Measurements from ENCODE around the gene RTN4IP1. TPM values are rescaled to one million over a fixed set of nuclear protein-coding genes. Genes with fewer than 3 reads are reported as not detected.
"Not testable (repeated sequence)": the region's sequence is repeated elsewhere in the genome, so short reads cannot be mapped to it uniquely, and the experiment has no call there.

RTN4IP1 gene
- total and polyA plus RNA-seq, 8 donors: 1.5 to 3.7 (median 2.1) TPM

- FAIRE-seq: no peak
- no peaks in the 10 kb centered on the region for H3K4me1 ChIP-seq
- no peak for TF ChIP-seq CTCF (IDR thresholded peaks at IDR 0.05)
- intact Hi-C loops (cut with DNase I): no loop called here
- peaks cover 0 to under 1% (median 0%) of the 10 kb centered on the region in 3 donors for H3K36me3 ChIP-seq
- no peak overlapping the region for H3K27ac ChIP-seq
- H3K9me3 ChIP-seq: no peaks in the 10 kb centered on the region
- H3K27me3 ChIP-seq: no peaks in the 10 kb centered on the region
- DNase-seq: no peak
- WGBS, 2 donors: 60 to 67% methylated on average over 5 of the region's 5 CpGs
- no peak for ATAC-seq
- no peak overlapping the region for H3K4me3 ChIP-seq
These were observed 73.5 kb downstream of the RTN4IP1 start for GRCh38 chr6:106555767-106556166.

GRCh38 chr6:106553440-106553839 lies 75.9 kb downstream of the RTN4IP1 start:
- H3K9me3 ChIP-seq: no peaks in the 10 kb centered on the region
- intact Hi-C loops (cut with DNase I): no loop called here
- no peak for FAIRE-seq
- WGBS, 2 donors: 95% methylated on average over 5 of the region's 5 CpGs
- TF ChIP-seq CTCF (IDR thresholded peaks at IDR 0.05): no peak
- H3K27ac ChIP-seq: no peak overlapping the region
- peaks cover 0 to under 1% (median 0%) of the 10 kb centered on the region in 3 donors for H3K4me1 ChIP-seq
- DNase-seq: no peak
- no peaks in the 10 kb centered on the region for H3K36me3 ChIP-seq
- ATAC-seq: no peak
- H3K27me3 ChIP-seq: no peaks in the 10 kb centered on the region
- no peak overlapping the region for H3K4me3 ChIP-seq

DNA sequence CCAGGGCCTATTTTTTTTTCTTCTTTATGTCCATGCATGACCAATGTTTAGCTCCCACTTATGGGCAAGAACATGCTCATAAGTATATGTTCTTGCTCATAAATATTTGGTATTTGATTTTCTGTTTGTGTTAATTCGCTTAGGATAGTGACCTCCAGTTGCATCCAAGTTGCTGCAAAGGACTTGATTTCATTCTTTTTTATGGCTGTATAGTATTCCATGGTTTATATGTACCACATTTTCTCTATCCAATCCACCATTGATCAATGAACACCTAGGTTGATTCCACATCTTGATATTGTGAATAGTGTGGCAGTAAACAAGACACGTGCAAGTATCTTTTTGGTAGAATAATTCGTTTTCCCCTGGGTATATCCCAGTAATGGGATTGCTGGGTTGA lies 78.1 kb downstream of the RTN4IP1 start:
- Histone ChIP-seq H3K36me3 (no peaks in the 10 kb centered on the region), H3K27ac (no peak overlapping the region), H3K4me1 (peaks cover 0 to 14% (median 0%) of the 10 kb centered on the region in 3 donors), H3K27me3 (no peaks in the 10 kb centered on the region), H3K4me3 (no peak overlapping the region), H3K9me3 (no peaks in the 10 kb centered on the region)
- FAIRE-seq: no peak
- intact Hi-C loops (cut with DNase I): no loop called here
- ATAC-seq: no peak
- no peak for TF ChIP-seq CTCF (IDR thresholded peaks at IDR 0.05)
- 86 to 96% methylated on average over 3 of the region's 3 CpGs for WGBS, 2 donors
- no peak for DNase-seq

DNA sequence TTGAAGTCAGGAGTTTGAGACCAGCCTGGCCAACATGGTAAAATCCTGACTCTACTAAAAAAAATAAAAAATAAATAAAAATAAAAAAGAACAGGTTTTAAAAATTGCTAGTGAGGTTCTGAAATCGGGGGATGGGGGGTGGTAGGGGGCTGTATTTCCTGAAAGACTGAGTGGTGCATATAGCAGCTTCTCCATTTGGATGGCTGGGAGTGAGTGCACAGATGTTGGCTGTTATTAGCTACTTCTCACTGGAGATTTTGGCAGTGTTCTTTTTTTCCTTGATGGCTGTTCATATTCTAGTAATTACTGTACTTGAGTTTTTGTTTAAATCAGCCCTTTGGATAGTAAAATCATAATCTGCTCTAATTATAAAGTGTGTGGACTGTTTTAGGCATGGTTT lies 79.8 kb downstream of the RTN4IP1 start:
- DNase-seq (no peak), ATAC-seq (no peak), FAIRE-seq (no peak)
- Histone ChIP-seq H3K27me3 (no peaks in the 10 kb centered on the region), H3K9me3 (no peaks in the 10 kb centered on the region), H3K36me3 (no peaks in the 10 kb centered on the region), H3K4me3 (no peak overlapping the region), H3K27ac (no peak overlapping the region), H3K4me1 (peaks cover 0 to 18% (median 0%) of the 10 kb centered on the region in 3 donors)
- intact Hi-C loops (cut with DNase I): no loop called here
- WGBS, 2 donors: 65 to 88% methylated on average over 1 of the region's 1 CpG
- no peak for TF ChIP-seq CTCF (IDR thresholded peaks at IDR 0.05)

- H3K36me3 ChIP-seq; FAIRE-seq; DNase-seq; H3K27ac ChIP-seq; intact Hi-C loops (cut with DNase I); H3K9me3 ChIP-seq; ATAC-seq; H3K27me3 ChIP-seq; H3K4me3 ChIP-seq: not testable (repeated sequence)
- 84 to 87% methylated on average over 3 of the region's 6 CpGs for WGBS, 2 donors
- peaks cover 0 to 18% (median 0%) of the 10 kb centered on the region in 3 donors for H3K4me1 ChIP-seq
These were observed 80.3 kb downstream of the RTN4IP1 start for GRCh38 chr6:106548926-106549455.

All from pancreas (tissue), 10 donors.